Right ventricle myocardium inferior (tissue), 1 donor: ENCODE data around the gene AANAT. TPM values are rescaled to one million over a fixed set of nuclear protein-coding genes. Genes with fewer than 3 reads are reported as not detected.

Source experiments
- ATAC-seq: fragments of 200-7000 bp; cut with Tn5 transposase; one replicate; pipeline ENCODE4 v1.9.1; 2020; ENCODE audit warnings: mild to moderate bottlenecking, moderate library complexity
- DNase-seq: peaks from one replicate; pipeline ENCODE4 v3.0.0; 2021; ENCODE audit errors: missing footprints
- intact Hi-C: fragments of 100-400 bp; cut with DNase I; formaldehyde crosslinking; loops from one replicate; pipeline ENCODE4 v1.11.0; 2022
- total RNA-seq: library from RNA; stranded (reverse); fragmentation: NEBNext Ultra II Directional; extraction: Animal tissue kit (Norgen Biotek cat#: 25700); gene quantifications from one replicate; pipeline ENCODE4 v1.2.1, GENCODE V29; 2021
- donor health status: DM: no; HTN: yes; CAD: no; lungs with severe emphysema.

AANAT gene
- total RNA-seq, 1 donor from 2014 or later, result not detected

DNA sequence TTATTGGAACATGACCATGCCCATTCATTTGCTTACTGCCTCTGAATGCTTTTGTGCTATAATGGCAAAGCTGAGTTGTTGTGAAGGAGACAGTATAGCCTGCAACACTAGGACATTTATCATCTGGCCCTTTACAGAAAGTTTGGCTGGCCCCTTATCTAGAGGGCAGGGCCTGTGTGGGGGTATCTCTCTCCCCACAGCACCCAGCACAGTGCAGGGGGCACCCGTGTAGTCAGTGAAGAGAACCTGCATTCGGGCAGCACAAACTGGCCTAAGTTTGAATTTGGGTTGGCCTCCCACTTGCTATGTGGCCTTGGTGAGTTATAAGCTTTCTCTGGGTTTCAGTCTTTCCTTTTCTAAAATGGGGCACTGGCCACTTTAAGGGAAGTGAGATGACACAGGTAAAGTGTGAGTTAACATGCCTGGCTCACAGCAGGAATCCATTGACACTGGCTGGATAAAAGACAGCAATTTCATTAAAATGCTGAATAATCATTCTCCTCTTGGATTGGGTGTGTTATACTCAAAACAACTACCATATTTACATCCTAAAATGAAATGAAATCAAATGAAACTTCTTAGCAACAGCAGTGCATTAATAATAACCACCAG is 26.5 kb upstream of the AANAT start:
- no peak for ATAC-seq
- intact Hi-C loops, result no loop called here
- no peak for DNase-seq

DNA sequence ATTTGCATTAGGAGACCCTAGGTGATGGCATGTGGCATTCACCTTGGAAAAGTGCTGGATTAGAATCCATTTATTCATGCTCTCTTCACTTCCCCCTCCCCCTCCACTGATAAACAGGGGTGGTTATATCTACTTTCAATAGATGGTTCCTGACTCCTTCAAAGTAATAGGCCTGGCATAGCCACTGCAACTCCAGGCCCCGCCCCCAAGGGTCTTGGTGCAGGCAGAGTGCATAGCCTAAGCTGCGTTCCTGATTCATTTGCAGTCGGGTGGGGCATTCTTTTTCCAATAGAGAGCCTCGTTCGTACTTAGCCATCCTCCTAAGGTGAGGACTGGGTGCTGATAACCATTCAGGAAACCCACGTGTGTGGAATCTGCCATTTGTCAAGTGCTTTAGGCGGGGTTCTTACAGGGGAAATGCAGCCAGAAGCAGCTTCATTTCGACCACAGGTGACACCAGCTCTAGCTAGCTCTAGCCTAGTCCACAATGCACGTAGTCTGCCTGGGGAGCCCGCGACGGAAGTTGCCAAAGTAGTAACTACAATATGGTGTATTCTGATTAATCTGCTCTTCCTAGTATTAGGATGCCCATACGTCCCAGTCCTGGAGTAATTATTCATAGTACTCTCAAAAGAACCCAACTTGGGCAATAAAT is 25.6 kb upstream of the AANAT start:
- ATAC-seq, result no peak
- intact Hi-C loops, result no loop called here
- DNase-seq, result no peak

- no peak for DNase-seq
- ATAC-seq, result no peak
- intact Hi-C loops, result no loop called here
These were observed 24.8 kb upstream of the AANAT start for GRCh38 chr17:76442341-76443338.

DNA sequence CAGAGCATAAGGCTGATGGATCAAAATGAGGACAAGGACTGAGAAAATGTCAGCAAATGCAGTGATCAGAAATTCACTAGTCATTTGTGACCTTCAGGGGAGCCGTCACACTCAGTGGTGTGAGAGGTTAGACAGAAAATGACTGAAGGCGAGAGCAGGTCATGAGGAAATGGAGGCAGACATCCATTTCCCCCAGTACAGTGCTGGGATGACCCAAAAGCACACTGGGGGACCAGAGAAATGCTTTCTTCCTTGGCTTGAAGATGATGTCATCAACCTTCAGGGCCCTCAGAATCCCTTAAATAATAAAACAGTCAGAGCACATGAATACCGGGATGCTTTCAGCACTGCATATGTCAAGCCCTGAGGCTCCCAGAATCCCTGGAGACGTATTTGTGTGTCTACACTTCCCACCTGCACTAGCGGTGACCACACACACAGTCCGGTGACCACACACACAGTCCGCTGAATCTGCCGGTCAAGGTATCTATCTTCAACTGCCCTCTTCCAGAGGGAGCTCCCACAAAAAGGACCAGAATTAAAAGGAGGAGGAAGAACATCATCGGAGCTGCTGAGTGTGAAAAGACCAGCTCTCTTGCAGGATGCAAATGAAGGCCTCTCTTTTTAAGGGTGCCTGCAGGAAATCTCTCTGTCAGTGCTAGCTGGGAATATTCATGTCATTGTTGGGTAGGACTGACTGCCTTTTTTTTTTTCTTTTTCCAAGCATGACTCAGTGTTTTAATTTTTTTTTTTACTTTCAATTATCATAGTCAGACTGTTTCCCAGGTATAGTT is 22.7 kb upstream of the AANAT start:
- intact Hi-C loops, result no loop called here

DNA sequence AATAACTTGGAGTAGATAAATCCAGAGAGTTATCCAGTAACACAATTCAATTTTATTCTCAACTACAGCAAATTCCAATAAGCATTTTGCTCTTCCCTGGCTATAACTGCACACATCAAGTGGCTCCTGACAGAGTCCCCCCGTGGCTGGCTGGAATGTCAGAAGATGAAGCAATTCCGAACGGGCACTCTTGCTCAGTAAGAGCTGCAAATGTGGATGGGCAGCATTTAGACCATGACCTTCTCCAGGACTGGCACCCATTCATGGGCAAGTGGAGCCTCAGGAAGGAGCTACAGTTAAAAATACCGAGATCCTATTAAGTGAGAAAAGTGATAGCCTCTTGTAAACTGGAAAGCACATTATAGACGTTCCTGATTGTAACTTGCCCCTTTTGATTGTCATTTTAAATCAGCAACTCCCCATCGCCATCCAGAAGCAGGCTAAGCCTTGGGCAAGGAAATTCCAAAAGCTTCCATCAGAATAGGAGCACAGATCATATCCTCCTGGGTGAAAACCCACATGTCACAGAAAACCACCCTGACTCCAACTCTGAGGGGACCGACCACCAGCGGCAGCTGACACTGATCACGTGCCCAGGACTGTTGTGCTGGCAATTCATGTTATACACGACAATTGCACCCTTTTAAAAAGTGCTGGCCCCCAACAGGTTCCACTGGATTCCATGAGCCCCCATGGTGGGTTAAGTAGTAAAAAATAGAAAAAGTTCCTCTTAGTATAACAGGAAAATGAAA is 21.5 kb upstream of the AANAT start:
- no peak for DNase-seq
- ATAC-seq, result peak; percentile 36
- intact Hi-C loops, result no loop called here

More for the DNA sequence above, 22.7 kb upstream of the AANAT start:
- no peak for DNase-seq
- no peak for ATAC-seq

DNA sequence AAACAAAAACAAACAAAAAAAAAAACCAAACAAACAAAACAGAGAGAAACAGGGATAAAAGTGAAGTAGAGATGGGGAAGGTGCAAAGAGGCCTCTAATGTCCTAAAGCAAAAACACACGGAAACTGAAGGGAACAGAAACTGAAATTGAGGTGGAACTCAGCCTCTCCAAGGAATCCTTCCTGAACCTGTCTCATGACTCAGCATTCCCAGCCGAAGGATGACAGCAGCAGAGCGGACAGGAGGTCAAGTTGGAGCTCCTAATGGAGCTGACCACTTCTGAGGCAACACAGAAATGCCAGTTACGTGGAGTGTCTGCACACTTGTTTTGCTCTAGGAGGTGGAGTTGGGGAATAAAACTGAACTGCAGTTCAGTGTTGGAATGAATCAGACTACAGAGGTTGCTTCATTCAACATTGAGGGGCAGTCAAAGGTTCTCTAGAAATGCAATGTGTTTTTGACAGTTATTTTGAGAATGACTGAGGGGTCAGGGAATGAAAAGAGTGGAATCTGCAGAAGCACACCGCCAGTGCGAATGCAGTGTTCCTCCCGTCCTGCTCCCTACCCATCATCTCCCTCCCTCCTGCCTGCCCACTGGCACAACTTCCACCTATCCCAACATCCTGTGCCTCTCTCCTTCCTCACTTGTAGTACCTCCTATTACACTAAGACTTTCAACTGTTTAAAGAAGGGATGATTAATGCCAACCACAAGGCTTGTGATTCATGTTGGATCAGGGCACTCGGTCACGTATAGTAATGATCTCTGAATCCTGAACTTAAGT is 20.8 kb upstream of the AANAT start:
- DNase-seq, result no peak
- ATAC-seq, result no peak
- intact Hi-C loops, result no loop called here

GRCh38 chr17:76447931-76448652 is 19.3 kb upstream of the AANAT start:
- intact Hi-C loops, result no loop called here
- no peak for DNase-seq
- peak; percentile 54 for ATAC-seq

DNA sequence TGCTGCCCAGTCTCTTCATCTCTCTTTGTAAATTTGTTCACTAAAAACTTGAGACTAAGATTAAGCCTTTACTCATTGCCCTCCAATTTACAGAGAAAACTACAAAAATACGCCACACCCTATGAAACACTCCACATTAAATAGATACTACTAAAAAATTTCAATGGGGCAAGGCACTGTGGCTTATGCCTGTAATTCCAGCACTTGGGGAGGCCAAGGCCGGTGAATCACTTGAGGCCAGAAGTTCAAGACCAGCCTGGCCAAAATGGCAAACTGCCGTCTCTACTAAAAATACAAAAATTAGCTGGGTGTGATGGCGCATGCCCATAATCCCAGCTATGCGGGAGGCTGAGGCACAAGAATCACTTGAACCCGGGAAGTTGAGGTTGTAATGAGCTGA is 18.3 kb upstream of the AANAT start:
- no peak for ATAC-seq
- DNase-seq, result no peak
- intact Hi-C loops, result no loop called here

DNA sequence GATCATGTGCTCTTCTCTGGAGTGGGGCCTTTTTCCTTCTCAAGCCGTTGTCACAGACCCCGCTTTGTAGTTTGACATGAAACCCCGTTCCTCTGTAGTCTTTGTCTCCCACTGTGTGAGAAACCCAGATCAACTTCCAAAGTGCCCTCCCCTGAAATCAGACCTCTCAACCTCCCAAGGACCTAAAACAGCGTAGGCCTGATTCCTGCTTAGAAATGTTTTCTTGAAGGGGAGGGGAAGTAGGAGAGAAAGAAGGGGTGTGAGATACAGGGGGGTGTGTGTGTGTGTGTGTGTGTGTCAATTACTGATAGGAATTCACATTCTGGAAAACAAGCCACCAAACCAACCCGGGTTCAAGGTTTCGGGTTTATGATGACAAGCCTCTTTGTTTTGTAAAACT is 15.9 kb upstream of the AANAT start:
- no peak for ATAC-seq
- intact Hi-C loops, result loop anchor here (10.0 kb wide), 1 partner anchor 147 kb away; the partner anchor contains the start of gene QRICH2
- no peak for DNase-seq

DNA sequence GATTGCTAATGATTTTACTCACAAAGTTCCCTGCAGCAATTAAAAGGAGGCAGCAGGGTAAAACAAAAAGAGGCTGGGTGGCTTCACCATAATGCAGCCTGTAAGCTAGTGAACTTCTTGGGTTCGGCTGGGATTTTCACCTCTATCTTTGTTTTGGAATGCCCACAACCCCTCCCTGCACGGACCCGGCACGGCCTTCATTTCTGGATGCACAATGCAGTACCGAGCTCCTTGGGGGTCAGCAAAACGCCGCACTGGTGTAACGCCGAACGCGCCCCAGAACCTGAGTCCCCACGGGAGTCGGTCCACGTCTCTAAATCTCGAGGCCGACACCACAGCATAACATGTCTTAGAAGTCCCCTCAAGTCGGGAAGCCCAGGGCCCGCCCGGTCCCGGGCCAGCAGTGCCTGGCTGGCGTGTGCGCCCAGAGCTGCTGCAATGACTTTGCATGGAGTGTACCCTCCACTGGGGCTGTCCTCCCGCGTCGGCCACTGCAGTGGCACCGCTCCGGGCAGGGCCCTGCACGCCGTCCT is 15.2 kb upstream of the AANAT start:
- intact Hi-C loops, result loop anchor here (10.0 kb wide), 1 partner anchor 147 kb away; the partner anchor contains the start of gene QRICH2
- DNase-seq (no peak), ATAC-seq (peak; percentile 46)

- DNase-seq (peak; percentile 95), ATAC-seq (peak; percentile 93)
- intact Hi-C loops, result loop anchor here (10.0 kb wide), 1 partner anchor 148 kb away; the partner anchor contains the start of gene QRICH2
These were observed 14.6 kb upstream of the AANAT start, which contains the start of gene UBE2O for GRCh38 chr17:76452660-76453430. Gene UBE2O, minus strand, starts transcription at chr17:76453152. Its CDS starts 11 bp downstream, at chr17:76453141.

DNA sequence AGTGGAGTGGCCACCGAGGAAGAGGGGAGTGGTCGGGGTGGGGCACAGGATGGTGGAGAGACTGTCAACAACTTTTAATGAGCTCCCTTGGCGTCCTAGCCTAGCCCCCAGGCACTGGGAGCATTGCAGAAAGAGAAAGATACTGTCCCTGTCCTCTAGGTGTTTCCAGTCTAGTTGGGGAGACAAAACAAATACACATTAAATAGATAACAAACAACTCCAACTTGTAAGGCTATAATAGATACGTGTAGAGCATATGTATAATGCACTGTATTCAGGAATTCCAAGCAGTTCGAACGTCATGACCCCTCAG is 14.0 kb upstream of the AANAT start:
- intact Hi-C loops, result loop anchor here (10.0 kb wide), 1 partner anchor 149 kb away; the partner anchor contains the start of gene QRICH2

GRCh38 chr17:76458580-76459490 is 8.6 kb upstream of the AANAT start:
- ATAC-seq (peak; percentile 80), DNase-seq (peak; percentile 65)
- intact Hi-C loops, result loop anchor here (2.0 to 10.0 kb wide), 2 partner anchors 52 to 154 kb away; partner anchors contain the start of gene QRICH2

More for the DNA sequence above, 14.0 kb upstream of the AANAT start:
- no peak for ATAC-seq
- DNase-seq, result no peak

DNA sequence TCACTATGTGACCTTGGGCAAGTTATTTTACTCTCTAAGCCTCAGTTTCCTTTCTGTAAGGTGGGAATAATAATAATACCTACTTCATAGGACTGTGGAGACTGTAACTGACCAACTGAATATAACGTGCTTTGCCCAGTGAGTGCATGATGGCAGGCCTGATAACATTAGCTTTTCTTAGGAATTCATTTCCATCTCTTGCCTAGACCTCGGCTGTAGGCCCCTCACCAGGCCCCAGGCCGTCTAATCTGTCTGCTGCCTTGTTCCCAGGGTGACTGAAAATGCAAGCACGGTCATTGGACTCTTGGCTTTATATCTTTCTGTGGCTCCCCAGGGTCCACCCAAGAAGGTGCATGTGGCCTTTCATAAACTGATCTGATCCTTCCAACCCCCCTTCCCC is 7.7 kb upstream of the AANAT start:
- intact Hi-C loops, result loop anchor here (2.0 to 10.0 kb wide), 2 partner anchors 53 to 155 kb away; partner anchors contain the start of gene QRICH2
- no peak for DNase-seq
- no peak for ATAC-seq
